ENCODE data around the gene LDHB.
"Not testable (repeated sequence)": the region's sequence is repeated elsewhere in the genome, so short reads cannot be mapped to it uniquely, and the experiment has no call there.

LDHB gene

GRCh38 chr12:21662122-21662792 is 4.6 kb upstream of the LDHB start:
- no peak for DNase-seq (ENCODE audit: low read depth in 2 of 2, low spot score in 1 of 2)

- not testable (repeated sequence) for DNase-seq (ENCODE audit: low read depth in 2 of 2, low spot score in 1 of 2)
These were observed 3.9 kb upstream of the LDHB start for GRCh38 chr12:21661396-21662093.

- no peak for DNase-seq (ENCODE audit: low read depth in 2 of 2, low spot score in 1 of 2)
These were observed 1.7 kb upstream of the LDHB start for GRCh38 chr12:21659383-21659782.

GRCh38 chr12:21656905-21657325 is 727 bp downstream of the LDHB start:
- DNase-seq (ENCODE audit: low read depth in 2 of 2, low spot score in 1 of 2): peak in 1 of 2 donors; percentile 7

- no peak for DNase-seq (ENCODE audit: low read depth in 2 of 2, low spot score in 1 of 2)
These were observed 2.1 kb downstream of the LDHB start for GRCh38 chr12:21655591-21655990.

GRCh38 chr12:21651821-21652220 is 5.8 kb downstream of the LDHB start:
- DNase-seq (ENCODE audit: low read depth in 2 of 2, low spot score in 1 of 2): no peak

GRCh38 chr12:21650997-21651396 is 6.6 kb downstream of the LDHB start:
- DNase-seq (ENCODE audit: low read depth in 2 of 2, low spot score in 1 of 2): no peak

GRCh38 chr12:21649034-21649433 is 8.6 kb downstream of the LDHB start:
- no peak for DNase-seq (ENCODE audit: low read depth in 2 of 2, low spot score in 1 of 2)

GRCh38 chr12:21648378-21648777 is 9.3 kb downstream of the LDHB start:
- DNase-seq (ENCODE audit: low read depth in 2 of 2, low spot score in 1 of 2): no peak

- DNase-seq (ENCODE audit: low read depth in 2 of 2, low spot score in 1 of 2): no peak
These were observed 10.5 kb downstream of the LDHB start for GRCh38 chr12:21647179-21647578.

GRCh38 chr12:21645041-21645500 is 12.6 kb downstream of the LDHB start:
- not testable (repeated sequence) for DNase-seq (ENCODE audit: low read depth in 2 of 2, low spot score in 1 of 2)

GRCh38 chr12:21644516-21644915 is 13.1 kb downstream of the LDHB start:
- no peak for DNase-seq (ENCODE audit: low read depth in 2 of 2, low spot score in 1 of 2)

GRCh38 chr12:21643758-21644157 is 13.9 kb downstream of the LDHB start:
- DNase-seq (ENCODE audit: low read depth in 2 of 2, low spot score in 1 of 2): no peak

GRCh38 chr12:21642707-21643389 is 14.8 kb downstream of the LDHB start:
- DNase-seq (ENCODE audit: low read depth in 2 of 2, low spot score in 1 of 2): no peak

GRCh38 chr12:21638054-21638891 is 19.4 kb downstream of the LDHB start:
- no peak for DNase-seq (ENCODE audit: low read depth in 2 of 2, low spot score in 1 of 2)

GRCh38 chr12:21634245-21634644 is 23.4 kb downstream of the LDHB start:
- DNase-seq (ENCODE audit: low read depth in 2 of 2, low spot score in 1 of 2): no peak

GRCh38 chr12:21631367-21631766 is 26.3 kb downstream of the LDHB start:
- DNase-seq (ENCODE audit: low read depth in 2 of 2, low spot score in 1 of 2): no peak

GRCh38 chr12:21627924-21628323 is 29.7 kb downstream of the LDHB start:
- DNase-seq (ENCODE audit: low read depth in 2 of 2, low spot score in 1 of 2): no peak

- DNase-seq (ENCODE audit: low read depth in 2 of 2, low spot score in 1 of 2): no peak
These were observed 39.1 kb downstream of the LDHB start for GRCh38 chr12:21618566-21618965.

- DNase-seq (ENCODE audit: low read depth in 2 of 2, low spot score in 1 of 2): no peak
These were observed 40.6 kb downstream of the LDHB start for GRCh38 chr12:21617030-21617429.

- no peak for DNase-seq (ENCODE audit: low read depth in 2 of 2, low spot score in 1 of 2)
These were observed 42.2 kb downstream of the LDHB start for GRCh38 chr12:21615431-21615830.
